Suprapubic skin (tissue), 4 donors: ENCODE measurements around the gene BRS3. TPM values are rescaled to one million over a fixed set of nuclear protein-coding genes. Genes with fewer than 3 reads are reported as not detected.
"Not testable (repeated sequence)": the region's sequence is repeated elsewhere in the genome, so short reads cannot be mapped to it uniquely, and the experiment has no call there.

Experiments
- DNase-seq, 2 donors: peaks; one replicate each; pipeline ENCODE4 v3.0.0-alpha.2; 2019; ENCODE audit warnings: low spot score in 2 of 2
- H3K27ac ChIP-seq: fragments of 200-600 bp; sonication (generic); one replicate; pipeline ENCODE4 v1.5.1; 2019
- H3K27me3 ChIP-seq: fragments of 200-600 bp; sonication (generic); one replicate; pipeline ENCODE4 v1.5.1; 2019
- H3K36me3 ChIP-seq: fragments of 200-600 bp; sonication (generic); one replicate; pipeline ENCODE4 v1.5.1; 2019
- H3K4me1 ChIP-seq: fragments of 200-600 bp; sonication (generic); one replicate; pipeline ENCODE4 v1.5.1; 2019
- H3K4me3 ChIP-seq: fragments of 200-600 bp; sonication (generic); one replicate; pipeline ENCODE4 v1.5.1; 2019; ENCODE audit warnings: mild to moderate bottlenecking
- H3K9me3 ChIP-seq: fragments of 200-600 bp; sonication (generic); one replicate; pipeline ENCODE4 v1.5.1; 2019
- CTCF ChIP-seq, 2 donors: fragments of 200-600 bp in 1 of 2; fragments of 450-650 bp in 1 of 2; sonication (generic) in 1 of 2; IDR thresholded peaks; one replicate each; pipeline ENCODE4 v1.5.1; 2016 to 2019; ENCODE audit warnings: antibody characterized with exemption in 2 of 2, mild to moderate bottlenecking in 1 of 2, moderate library complexity in 1 of 2
- EP300 ChIP-seq: sonication (generic); formaldehyde crosslinking; IDR thresholded peaks from one replicate; pipeline ENCODE4 v1.6.1; 2017; ENCODE audit warnings: antibody characterized with exemption
- POLR2A ChIP-seq, 2 donors: fragments of 450-650 bp; IDR thresholded peaks; one replicate each; pipeline ENCODE4 v1.6.1; 2017; ENCODE audit warnings: antibody characterized with exemption in 2 of 2, mild to moderate bottlenecking in 2 of 2, moderate library complexity in 2 of 2
- POLR2AphosphoS5 ChIP-seq, 3 donors: sonication (generic); formaldehyde crosslinking; IDR thresholded peaks; one replicate each; pipeline ENCODE4 v1.6.1; 2017; ENCODE audit warnings: antibody characterized with exemption in 3 of 3
- WGBS: methylation state at CpG from one replicate; pipeline ENCODE4 v1.1.5; 2018; 5-methylcytosine and 5-hydroxymethylcytosine counted together
- total RNA-seq, 4 donors: library from RNA; depleted of rRNA; stranded (reverse); fragments of >200 nt; gene quantifications; one replicate each; pipeline ENCODE4 v1.1.0, GENCODE V29; 2016

Gene BRS3
- not detected for total RNA-seq

- no peak for DNase-seq
- peaks cover 14% of the 10 kb centered on the region for H3K27me3 ChIP-seq
- TF ChIP-seq POLR2A (IDR thresholded peaks at IDR 0.05) = no peak
- TF ChIP-seq CTCF (IDR thresholded peaks at IDR 0.05) = no peak
- no peak for TF ChIP-seq EP300
- no peak for TF ChIP-seq POLR2AphosphoS5 (IDR thresholded peaks at IDR 0.05)
- H3K27ac ChIP-seq = no peak within 1 kb of the TSS
- no peaks in the 10 kb centered on the region for H3K4me1 ChIP-seq
- H3K36me3 ChIP-seq = no peaks in the 10 kb centered on the region
- 65% methylated on average over 4 of the region's 4 CpGs for WGBS
- H3K9me3 ChIP-seq = no peaks in the 10 kb centered on the region
- no peak within 1 kb of the TSS for H3K4me3 ChIP-seq
Observed at GRCh38 chrX:136487647-136488046, at the start of gene BRS3. Gene BRS3 (plus strand): TSS chrX:136487947. CDS start chrX:136488115, 168 bp downstream.

GRCh38 chrX:136438192-136438591 lies 49.6 kb upstream of the BRS3 start:
- no peak overlapping the region for H3K4me3 ChIP-seq
- no peaks in the 10 kb centered on the region for H3K36me3 ChIP-seq
- no peaks in the 10 kb centered on the region for H3K27me3 ChIP-seq
- H3K9me3 ChIP-seq = no peaks in the 10 kb centered on the region
- WGBS = 86% methylated on average over 3 of the region's 3 CpGs
- TF ChIP-seq POLR2A (IDR thresholded peaks at IDR 0.05) (no peak), CTCF (IDR thresholded peaks at IDR 0.05) (no peak), POLR2AphosphoS5 (IDR thresholded peaks at IDR 0.05) (no peak), EP300 (no peak)
- no peak for DNase-seq
- H3K27ac ChIP-seq = no peak overlapping the region
- H3K4me1 ChIP-seq = no peaks in the 10 kb centered on the region

GRCh38 chrX:136445674-136446073 lies 42.1 kb upstream of the BRS3 start:
- not testable (repeated sequence) for H3K9me3 ChIP-seq, H3K27ac ChIP-seq, H3K4me3 ChIP-seq, H3K27me3 ChIP-seq, DNase-seq, H3K4me1 ChIP-seq, H3K36me3 ChIP-seq
- WGBS = 94% methylated on average over 14 of the region's 18 CpGs

GRCh38 chrX:136446208-136446607 lies 41.5 kb upstream of the BRS3 start:
- H3K27me3 ChIP-seq = no peaks in the 10 kb centered on the region
- H3K27ac ChIP-seq = no peak overlapping the region
- TF ChIP-seq CTCF (IDR thresholded peaks at IDR 0.05) (no peak), POLR2AphosphoS5 (IDR thresholded peaks at IDR 0.05) (no peak), EP300 (no peak), POLR2A (IDR thresholded peaks at IDR 0.05) (no peak)
- H3K9me3 ChIP-seq = no peaks in the 10 kb centered on the region
- H3K4me1 ChIP-seq = no peaks in the 10 kb centered on the region
- DNase-seq = no peak
- H3K36me3 ChIP-seq = no peaks in the 10 kb centered on the region
- no peak overlapping the region for H3K4me3 ChIP-seq
- WGBS = 97% methylated on average over 6 of the region's 6 CpGs

GRCh38 chrX:136447308-136447707 lies 40.4 kb upstream of the BRS3 start:
- H3K4me3 ChIP-seq = no peak overlapping the region
- no peaks in the 10 kb centered on the region for H3K4me1 ChIP-seq
- H3K9me3 ChIP-seq = no peaks in the 10 kb centered on the region
- 84% methylated on average over 2 of the region's 2 CpGs for WGBS
- DNase-seq = no peak
- no peak overlapping the region for H3K27ac ChIP-seq
- no peaks in the 10 kb centered on the region for H3K36me3 ChIP-seq
- no peaks in the 10 kb centered on the region for H3K27me3 ChIP-seq
- TF ChIP-seq POLR2A (IDR thresholded peaks at IDR 0.05) (no peak), EP300 (no peak), POLR2AphosphoS5 (IDR thresholded peaks at IDR 0.05) (no peak), CTCF (IDR thresholded peaks at IDR 0.05) (no peak)

- no peak for DNase-seq
- no peaks in the 10 kb centered on the region for H3K4me1 ChIP-seq
- no peak overlapping the region for H3K27ac ChIP-seq
- H3K9me3 ChIP-seq = no peaks in the 10 kb centered on the region
- no peak for TF ChIP-seq POLR2A (IDR thresholded peaks at IDR 0.05)
- TF ChIP-seq EP300 = no peak
- TF ChIP-seq POLR2AphosphoS5 (IDR thresholded peaks at IDR 0.05) = no peak
- TF ChIP-seq CTCF (IDR thresholded peaks at IDR 0.05) = no peak
- no peaks in the 10 kb centered on the region for H3K27me3 ChIP-seq
- no peaks in the 10 kb centered on the region for H3K36me3 ChIP-seq
- no peak overlapping the region for H3K4me3 ChIP-seq
Observed at GRCh38 chrX:136447968-136448367, 39.8 kb upstream of the BRS3 start.
